Fibroblast of lung (primary cell): Measurements from ENCODE around the gene ZBTB26.

Experiments used
- EZH2 ChIP-seq: IDR thresholded peaks from 2 replicates; pipeline ENCODE4 v1.5.1; 2012; ENCODE audit warnings: low read length, control low read depth, mild to moderate bottlenecking; ENCODE audit errors: missing control alignments
- TF ChIP-seq, protein P1 (sequence below), 2 donors: IDR thresholded peaks in 1 of 2; conservative IDR thresholded peaks in 1 of 2; 1 replicate in 1 of 2; 2 replicates in 1 of 2; pipeline ENCODE4 v1.5.1; 2011 to 2012; ENCODE audit warnings: low read length in 2 of 2, control low read depth in 1 of 2, inconsistent platforms in 1 of 2, low read depth in 1 of 2, mild to moderate bottlenecking in 1 of 2

DNA sequence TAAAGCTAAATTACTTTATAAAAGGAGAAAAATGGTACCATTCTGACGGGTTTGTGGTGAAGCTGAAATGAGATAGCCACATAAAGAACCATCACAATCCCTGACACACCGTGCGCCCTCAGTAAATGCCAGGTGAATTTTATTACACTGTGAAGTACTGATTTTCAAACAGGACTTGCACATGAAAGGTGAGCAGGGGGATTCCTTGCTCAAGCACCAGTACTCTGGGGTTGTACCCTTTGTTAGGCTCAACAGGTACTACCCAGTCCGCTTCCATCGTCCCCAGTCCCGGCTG is 9.1 kb upstream of the ZBTB26 start:
- TF ChIP-seq, protein P1, sequence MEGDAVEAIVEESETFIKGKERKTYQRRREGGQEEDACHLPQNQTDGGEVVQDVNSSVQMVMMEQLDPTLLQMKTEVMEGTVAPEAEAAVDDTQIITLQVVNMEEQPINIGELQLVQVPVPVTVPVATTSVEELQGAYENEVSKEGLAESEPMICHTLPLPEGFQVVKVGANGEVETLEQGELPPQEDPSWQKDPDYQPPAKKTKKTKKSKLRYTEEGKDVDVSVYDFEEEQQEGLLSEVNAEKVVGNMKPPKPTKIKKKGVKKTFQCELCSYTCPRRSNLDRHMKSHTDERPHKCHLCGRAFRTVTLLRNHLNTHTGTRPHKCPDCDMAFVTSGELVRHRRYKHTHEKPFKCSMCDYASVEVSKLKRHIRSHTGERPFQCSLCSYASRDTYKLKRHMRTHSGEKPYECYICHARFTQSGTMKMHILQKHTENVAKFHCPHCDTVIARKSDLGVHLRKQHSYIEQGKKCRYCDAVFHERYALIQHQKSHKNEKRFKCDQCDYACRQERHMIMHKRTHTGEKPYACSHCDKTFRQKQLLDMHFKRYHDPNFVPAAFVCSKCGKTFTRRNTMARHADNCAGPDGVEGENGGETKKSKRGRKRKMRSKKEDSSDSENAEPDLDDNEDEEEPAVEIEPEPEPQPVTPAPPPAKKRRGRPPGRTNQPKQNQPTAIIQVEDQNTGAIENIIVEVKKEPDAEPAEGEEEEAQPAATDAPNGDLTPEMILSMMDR (conservative IDR thresholded peaks at IDR 0.05 in 1 of 2, IDR thresholded peaks at IDR 0.05 in 1 of 2; ENCODE audit: low read depth in 1 of 2, low read length in 2 of 2): no peak
- TF ChIP-seq EZH2: no peak
